Stimulated activated CD8-positive, alpha-beta memory T cell treated with anti-CD3 and anti-CD28 coated beads, Interleukin-2, amount 100 ng/mL, for 1 hour (primary cell): ENCODE results near the gene ZBTB4.
"Not testable (repeated sequence)": the region's sequence is repeated elsewhere in the genome, so short reads cannot be mapped to it uniquely, and the experiment has no call there.

Source experiments
- DNase-seq, 2 donors: peaks; one replicate each; pipeline ENCODE4 v3.0.0-alpha.2; 2020; ENCODE audit warnings: low read depth in 2 of 2

ZBTB4 gene

GRCh38 chr17:7470457-7470973 lies 8.9 kb downstream of the ZBTB4 start:
- not testable (repeated sequence) for DNase-seq

DNA sequence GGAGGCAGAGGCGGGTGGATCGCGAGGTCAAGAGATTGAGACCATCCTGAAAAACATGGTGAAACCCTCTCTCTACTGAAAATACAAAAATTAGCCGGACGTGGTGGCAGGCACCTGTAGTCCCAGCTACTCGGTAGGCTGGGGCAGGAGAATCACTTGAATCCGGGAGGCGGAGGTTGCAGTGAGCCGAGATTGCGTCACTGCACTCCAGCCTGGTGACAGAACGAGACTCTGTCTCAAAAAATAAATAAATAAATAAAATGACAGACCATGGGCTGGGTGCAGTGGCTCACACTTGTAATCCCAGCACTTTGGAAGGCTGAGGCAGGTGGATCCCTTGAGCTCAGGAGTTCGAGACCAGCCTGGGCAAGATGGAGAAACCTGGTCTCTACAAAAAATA lies 9.6 kb downstream of the ZBTB4 start:
- DNase-seq: not testable (repeated sequence)

DNA sequence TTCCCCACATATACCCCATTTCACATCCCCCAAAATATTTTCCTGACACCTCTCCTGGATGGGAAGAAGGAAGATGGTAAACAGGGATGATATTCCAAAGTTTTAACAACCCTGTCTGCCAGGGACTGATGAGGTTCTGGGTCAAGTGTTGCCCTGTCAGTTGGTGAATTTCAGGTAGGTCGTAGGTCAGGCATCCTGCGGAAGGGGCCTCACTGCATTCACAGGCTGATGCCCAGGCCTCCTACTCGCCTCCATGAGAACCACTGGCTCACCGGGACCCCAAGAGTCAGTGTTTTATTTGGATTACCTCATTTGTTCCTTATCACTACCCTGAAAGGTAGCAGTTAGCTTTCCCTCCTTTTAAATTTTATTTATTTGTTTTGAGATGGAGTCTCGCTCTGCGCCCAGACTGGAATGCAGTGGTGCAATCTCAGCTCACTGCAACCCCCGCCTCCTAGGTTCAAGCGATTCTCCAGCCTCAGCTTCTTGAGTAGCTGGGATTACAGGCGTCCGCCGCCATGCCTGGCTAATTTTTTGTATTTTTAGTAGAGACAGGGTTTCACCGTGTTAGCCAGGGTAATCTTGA lies 10.5 kb downstream of the ZBTB4 start:
- no peak for DNase-seq

DNA sequence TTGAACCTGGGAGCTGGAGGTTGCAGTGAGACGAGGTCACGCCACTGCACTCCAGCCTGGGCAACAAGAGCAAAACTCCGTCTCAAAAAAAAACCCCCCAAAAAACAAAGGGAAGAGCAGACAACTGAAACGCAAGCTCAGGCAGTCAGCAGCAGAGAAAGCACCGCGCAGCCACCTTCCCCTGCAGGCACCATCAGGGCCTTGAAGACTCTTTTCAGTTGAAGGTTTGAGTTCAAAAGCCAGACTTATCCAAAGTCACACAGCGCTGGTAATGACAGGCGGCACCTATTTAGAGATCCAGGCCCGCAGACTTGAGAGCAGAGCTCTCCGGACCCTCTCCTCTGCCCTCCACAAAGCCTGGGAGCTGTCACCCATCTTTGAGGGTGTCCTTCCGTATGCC lies 11.1 kb downstream of the ZBTB4 start:
- no peak for DNase-seq

DNA sequence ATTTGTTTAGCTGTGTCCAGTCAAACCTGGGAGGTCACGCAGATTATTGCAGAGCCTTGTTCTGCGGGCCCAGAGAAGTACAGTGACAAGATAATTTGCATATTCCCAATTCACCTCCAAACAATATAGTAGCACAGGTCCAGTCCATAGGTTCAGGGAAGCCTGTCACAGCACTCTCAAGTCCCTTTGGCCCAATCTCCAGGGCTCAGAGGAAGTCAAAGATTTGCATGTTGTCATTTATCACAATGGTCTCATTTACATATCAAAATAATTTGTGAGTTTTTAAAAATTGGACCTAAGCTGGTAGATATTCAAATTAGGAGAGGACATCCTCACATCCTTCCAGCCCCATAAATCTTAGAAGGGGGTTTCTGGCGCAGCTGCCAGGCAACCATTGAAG lies 11.9 kb downstream of the ZBTB4 start:
- DNase-seq: no peak

- DNase-seq: no peak
These were observed 12.6 kb downstream of the ZBTB4 start for GRCh38 chr17:7466639-7467341.

GRCh38 chr17:7466318-7466638 lies 13.2 kb downstream of the ZBTB4 start:
- no peak for DNase-seq

DNA sequence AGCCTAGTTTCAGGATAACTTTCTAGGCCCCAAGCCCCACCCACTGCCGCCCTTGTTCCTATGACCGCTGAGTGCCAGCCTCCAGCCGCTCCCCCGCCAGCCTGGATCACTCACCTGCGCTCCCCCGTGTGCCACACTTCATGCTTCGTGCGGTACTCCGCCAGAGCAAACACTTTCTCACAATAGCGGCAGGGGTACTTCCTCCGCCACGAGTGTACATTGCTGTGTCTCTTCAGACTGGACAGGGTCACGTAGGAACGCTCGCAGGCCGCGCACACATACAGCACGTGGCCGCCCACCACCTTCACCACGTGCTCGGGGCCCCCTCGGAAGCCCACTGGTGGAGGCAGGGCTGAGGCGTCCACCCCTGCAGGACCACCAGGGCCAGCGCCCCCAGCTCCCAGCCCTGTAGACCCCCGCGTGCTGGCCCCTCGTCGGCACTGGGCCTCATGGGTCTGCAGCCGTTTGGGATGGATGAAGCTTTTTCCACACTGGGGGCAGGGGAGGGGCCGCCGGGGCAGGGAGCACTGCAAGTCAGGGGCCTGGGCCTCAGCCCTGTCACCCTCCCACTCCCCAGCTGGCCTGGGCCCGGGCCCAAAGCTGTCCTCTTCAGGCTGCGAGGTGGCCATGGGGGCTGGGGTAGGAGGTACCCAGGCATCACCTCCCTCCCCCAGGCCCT lies 13.7 kb downstream of the ZBTB4 start:
- no peak for DNase-seq

DNA sequence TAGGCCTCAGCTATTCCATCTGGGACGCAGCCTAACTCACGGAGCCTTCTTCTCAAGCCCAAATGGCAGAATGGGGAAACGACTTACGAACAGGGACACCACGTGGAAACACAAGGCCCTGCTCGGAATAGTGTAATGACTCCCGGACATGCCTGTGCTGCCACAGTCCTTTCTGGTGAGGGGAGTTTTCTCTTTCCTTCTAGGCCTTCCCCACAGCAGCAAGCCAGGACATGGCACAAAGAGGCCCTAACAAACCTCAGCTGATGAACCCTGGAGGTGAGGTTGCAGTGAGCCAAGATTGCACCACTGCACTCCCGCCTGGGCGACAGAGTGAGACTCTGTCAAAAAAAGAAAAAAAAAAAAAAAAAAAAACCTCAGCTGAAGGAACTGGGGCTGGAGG lies 15.3 kb downstream of the ZBTB4 start:
- no peak for DNase-seq

DNA sequence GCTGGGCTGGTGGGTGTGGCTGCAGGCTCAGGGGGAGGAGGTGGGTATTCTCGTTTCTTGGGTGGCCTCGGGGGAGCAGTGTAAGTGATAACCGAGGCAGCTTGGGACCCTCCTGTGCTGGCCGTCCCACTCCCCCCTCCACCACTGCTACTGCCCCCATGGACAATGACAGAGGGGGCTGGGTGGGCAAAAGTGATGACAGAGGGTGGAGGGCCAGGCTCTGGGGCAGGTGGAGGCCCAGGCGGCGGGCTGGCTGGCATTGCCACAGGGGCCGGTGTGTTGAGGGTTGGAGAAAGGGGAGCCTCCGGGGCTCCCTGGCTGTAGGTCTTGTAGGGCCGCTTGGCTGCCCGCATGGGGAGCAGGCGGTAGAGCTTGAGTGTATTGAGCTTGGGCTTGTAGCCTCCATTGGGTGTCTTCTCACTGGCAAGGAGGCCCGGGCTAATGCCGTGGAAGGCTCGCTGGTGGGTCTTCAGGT lies 16.0 kb downstream of the ZBTB4 start:
- DNase-seq: no peak

- DNase-seq: no peak
These were observed 16.7 kb downstream of the ZBTB4 start for GRCh38 chr17:7462474-7463371.

DNA sequence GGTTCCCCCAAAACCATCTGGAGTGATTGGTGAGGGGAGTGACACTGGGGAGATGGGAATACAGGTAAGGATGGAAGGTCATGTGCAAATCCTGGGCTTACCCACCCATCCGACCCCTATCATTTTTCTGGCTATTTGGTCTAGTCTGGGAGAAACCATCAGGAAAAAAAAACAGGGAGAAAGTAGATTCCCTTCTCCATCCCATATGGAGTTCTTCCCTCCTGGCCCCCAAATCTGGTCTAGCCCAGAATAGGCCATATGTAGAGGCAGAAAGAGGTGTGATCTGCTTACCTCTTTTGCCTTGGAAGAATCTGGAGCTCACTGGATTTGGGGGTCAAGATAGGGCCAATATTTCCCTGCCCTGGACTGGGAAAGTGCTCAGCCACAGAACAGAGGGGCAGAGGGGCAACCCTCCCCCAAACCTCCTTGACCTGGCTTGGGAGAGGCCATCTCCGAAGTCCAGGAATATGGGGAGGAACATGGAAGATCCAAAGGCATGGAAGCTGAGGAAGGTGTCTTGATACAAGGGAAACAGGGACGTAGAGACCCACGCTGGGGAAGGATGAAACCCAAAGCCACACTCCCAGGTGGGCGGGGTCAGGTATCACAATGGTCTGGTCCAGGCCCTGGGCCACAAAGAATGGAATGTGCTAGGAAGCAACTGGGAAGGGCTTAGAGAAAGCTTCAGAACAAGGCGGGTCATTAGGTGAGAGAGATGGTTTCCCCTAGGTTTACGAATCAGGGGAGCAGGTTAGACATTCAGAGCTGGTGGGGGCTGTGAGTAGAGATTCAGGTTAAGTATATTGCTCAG lies 18.4 kb downstream of the ZBTB4 start:
- DNase-seq: no peak

- no peak for DNase-seq
These were observed 19.4 kb downstream of the ZBTB4 start for GRCh38 chr17:7459961-7460545.

DNA sequence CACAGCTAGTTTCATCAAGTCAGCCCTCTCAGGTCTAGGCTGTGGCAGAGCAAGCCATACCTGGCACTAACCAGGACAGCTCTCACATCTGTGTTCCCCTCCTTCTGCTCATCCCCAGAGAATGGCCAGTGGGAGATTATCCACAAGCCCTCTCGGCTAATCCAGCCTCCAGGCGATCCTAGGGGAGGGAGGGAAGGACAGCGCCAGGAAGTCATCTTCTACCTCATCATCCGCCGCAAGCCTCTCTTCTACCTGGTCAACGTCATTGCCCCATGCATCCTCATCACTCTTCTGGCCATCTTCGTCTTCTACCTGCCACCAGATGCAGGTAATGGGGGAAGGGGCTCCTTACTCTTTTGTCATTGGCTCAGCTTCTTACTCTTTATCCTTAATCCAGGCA lies 31.0 kb downstream of the ZBTB4 start:
- no peak for DNase-seq

DNA sequence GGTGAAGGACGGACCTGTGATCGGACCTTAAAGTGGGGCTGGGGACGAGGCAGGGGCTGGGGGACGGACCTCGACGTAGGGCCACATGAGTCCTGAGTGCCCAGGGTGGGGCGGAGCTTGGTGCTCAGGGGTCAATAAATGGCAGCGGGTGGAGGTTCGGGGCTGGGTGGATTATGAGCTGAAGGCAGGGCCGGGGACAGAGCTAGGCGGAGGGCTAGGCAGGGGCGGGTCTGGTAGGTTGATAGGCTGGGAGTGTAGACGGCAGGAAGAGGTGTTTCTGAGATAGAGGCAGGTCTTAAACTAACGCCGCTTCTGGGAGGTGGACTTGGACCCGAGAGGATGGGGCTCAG lies 33.8 kb downstream of the ZBTB4 start:
- no peak for DNase-seq

- no peak for DNase-seq
These were observed 34.5 kb downstream of the ZBTB4 start, which contains the start of gene CHRNB1 for GRCh38 chr17:7444682-7445618. CHRNB1 (plus strand) TSS chr17:7445061; CDS start chr17:7445128, 67 bp downstream.

DNA sequence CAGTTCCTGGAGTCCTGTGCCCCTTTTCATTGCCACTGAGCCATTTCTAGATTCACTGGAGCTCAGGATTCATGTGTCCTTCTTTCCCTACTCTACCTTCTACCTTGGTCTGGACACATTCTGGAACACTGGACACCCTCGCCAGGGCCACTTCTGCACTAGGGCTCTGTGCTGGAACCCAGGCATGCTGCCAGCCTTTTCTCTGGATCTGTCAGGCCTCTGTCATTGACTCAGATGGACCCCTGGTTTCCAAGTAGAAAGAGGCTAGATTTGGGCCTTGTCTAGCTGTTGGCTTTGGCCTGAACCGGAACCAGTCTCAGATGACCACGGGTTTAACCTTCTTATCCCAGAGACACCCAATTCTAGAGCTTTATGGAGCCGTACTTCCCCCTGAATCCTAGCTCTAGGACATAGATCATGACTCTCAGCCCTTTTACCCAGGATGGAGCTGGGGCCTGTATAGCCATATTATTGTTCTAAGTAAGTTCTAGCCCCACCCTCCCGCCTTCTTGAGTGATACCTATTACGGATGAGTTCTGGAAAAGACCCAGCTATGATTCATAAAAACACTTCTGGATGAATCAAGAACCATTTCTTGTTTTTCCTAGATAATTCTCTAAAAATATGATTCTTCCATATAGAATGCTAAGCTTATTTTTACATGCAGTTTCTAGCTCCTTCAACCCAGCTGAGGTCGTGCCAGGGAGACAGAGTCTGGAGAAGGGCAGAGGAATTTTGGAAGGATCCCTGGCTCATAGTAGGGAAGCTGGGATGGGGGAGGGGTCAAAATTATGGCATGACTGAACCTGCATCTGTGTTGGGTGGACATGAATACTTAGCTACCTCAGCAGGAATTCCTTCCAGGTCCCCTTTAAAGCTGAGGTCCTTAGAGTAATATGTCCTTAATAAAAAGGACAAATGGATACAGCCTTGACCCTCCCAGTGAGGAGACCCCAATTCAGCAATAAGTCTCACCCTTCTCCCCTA lies 35.6 kb downstream of the ZBTB4 start:
- DNase-seq: no peak

DNA sequence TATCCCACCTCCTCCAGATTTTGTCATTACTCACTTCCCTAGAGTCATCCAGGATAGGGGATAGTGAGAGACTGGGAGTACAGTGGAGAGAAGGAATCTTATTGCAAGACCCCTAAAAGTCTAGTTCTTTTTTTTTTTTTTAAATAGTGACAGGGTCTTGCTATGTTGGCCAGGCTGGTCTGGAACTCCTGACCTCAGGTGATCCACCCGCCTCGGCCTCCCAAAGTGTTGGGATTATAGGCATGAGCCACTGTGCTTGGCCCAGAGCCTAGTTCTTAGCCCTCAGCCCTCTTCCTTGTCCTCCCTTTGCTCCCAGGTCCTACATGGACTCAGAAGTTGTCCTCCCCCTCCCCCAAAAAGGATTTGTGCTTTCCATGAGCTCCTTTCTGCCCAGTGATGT lies 37.3 kb downstream of the ZBTB4 start:
- no peak for DNase-seq
